Neural cell (in vitro differentiated cells): ENCODE data around the gene DNAJC3.

Experiments
- CTCF ChIP-seq: fragments of 450-650 bp; IDR thresholded peaks from 2 replicates; pipeline ENCODE4 v1.5.1; 2014; ENCODE audit warnings: antibody characterized with exemption, mild to moderate bottlenecking, moderate library complexity; ENCODE audit not compliant: poor library complexity, severe bottlenecking
- SMC3 ChIP-seq: fragments of 450-650 bp; conservative IDR thresholded peaks from 2 replicates; pipeline ENCODE4 v1.6.1; 2014; ENCODE audit warnings: antibody characterized with exemption, mild to moderate bottlenecking, moderate library complexity; ENCODE audit not compliant: poor library complexity

GRCh38 chr13:95745289-95745688 is 68.3 kb downstream of the DNAJC3 start:
- TF ChIP-seq CTCF, result no peak
- TF ChIP-seq SMC3, result no peak
